ENCODE measurements around the gene HAUS3.
A peak's percentile ranks its signal among the peaks of the same experiment; 100 is the strongest.

Gene HAUS3

GRCh38 chr4:2241410-2242353 is at the start of gene HAUS3, which contains the start of gene POLN:
HAUS3 (minus strand) TSS chr4:2242121; CDS start chr4:2240946, 1,175 bp downstream.
POLN (minus strand) TSS chr4:2242121; CDS start chr4:2229231, 12,890 bp downstream.
- peak; percentile 99 for DNase-seq

- peak; percentile 66 for DNase-seq
These were observed 49.2 kb upstream of the HAUS3 start for GRCh38 chr4:2290974-2291704.

GRCh38 chr4:2290488-2290887 is 48.6 kb upstream of the HAUS3 start:
- no peak for DNase-seq

- DNase-seq, result no peak
These were observed 48.0 kb upstream of the HAUS3 start for GRCh38 chr4:2289955-2290333.

GRCh38 chr4:2289311-2289954 is 47.5 kb upstream of the HAUS3 start:
- no peak for DNase-seq

GRCh38 chr4:2288051-2288541 is 46.2 kb upstream of the HAUS3 start:
- no peak for DNase-seq

- no peak for DNase-seq
These were observed 45.6 kb upstream of the HAUS3 start for GRCh38 chr4:2287594-2287915.

- no peak for DNase-seq
These were observed 45.1 kb upstream of the HAUS3 start for GRCh38 chr4:2286904-2287593.

GRCh38 chr4:2285613-2286381 is 43.9 kb upstream of the HAUS3 start:
- no peak for DNase-seq

GRCh38 chr4:2284934-2285612 is 43.2 kb upstream of the HAUS3 start:
- no peak for DNase-seq

- no peak for DNase-seq
These were observed 42.4 kb upstream of the HAUS3 start for GRCh38 chr4:2284161-2284933.

GRCh38 chr4:2283199-2283711 is 41.3 kb upstream of the HAUS3 start:
- no peak for DNase-seq

- DNase-seq, result peak; percentile 64
These were observed 39.8 kb upstream of the HAUS3 start for GRCh38 chr4:2281575-2282343.

- no peak for DNase-seq
These were observed 38.8 kb upstream of the HAUS3 start for GRCh38 chr4:2280531-2281300.

GRCh38 chr4:2277956-2278355 is 36.0 kb upstream of the HAUS3 start:
- DNase-seq, result no peak

- DNase-seq, result no peak
These were observed 34.8 kb upstream of the HAUS3 start for GRCh38 chr4:2276581-2277325.

- DNase-seq, result no peak
These were observed 33.8 kb upstream of the HAUS3 start for GRCh38 chr4:2275546-2276251.
